RWPE2 (cell line): ENCODE results near the gene INPP5B.

Experiments
- ATAC-seq: fragments of 200-7000 bp; cut with Tn5 transposase; 3 replicates; pipeline ENCODE4 v1.9.1; 2021; ENCODE audit warnings: low read depth
- DNase-seq: peaks from one replicate; pipeline ENCODE4 v3.0.0-alpha.2; 2020; ENCODE audit warnings: low spot score
- H3K27ac ChIP-seq: fragments of 450-650 bp; 2 replicates; pipeline ENCODE4 v1.5.1; 2017; ENCODE audit warnings: mild to moderate bottlenecking; ENCODE audit not compliant: poor library complexity, severe bottlenecking
- H3K27me3 ChIP-seq: fragments of 250-450 bp; sonication (Bioruptor Pico); 2 replicates; pipeline ENCODE4 v1.5.1; 2021; ENCODE audit warnings: mild to moderate bottlenecking, moderate library complexity; ENCODE audit not compliant: insufficient read depth, poor library complexity, severe bottlenecking
- H3K36me3 ChIP-seq: fragments of 250-450 bp; sonication (Bioruptor Pico); 2 replicates; pipeline ENCODE4 v1.5.1; 2020; ENCODE audit warnings: low read depth, mild to moderate bottlenecking, moderate library complexity
- H3K4me1 ChIP-seq: fragments of 250-450 bp; sonication (Bioruptor Pico); 2 replicates; pipeline ENCODE4 v1.5.1; 2021; ENCODE audit warnings: mild to moderate bottlenecking, moderate library complexity; ENCODE audit not compliant: insufficient read depth, poor library complexity, severe bottlenecking
- H3K4me3 ChIP-seq: fragments of 250-450 bp; sonication (Bioruptor Pico); 2 replicates; pipeline ENCODE4 v1.5.1; 2021; ENCODE audit warnings: mild to moderate bottlenecking, moderate library complexity; ENCODE audit not compliant: severe bottlenecking
- H3K9me3 ChIP-seq: fragments of 250-450 bp; sonication (Bioruptor Pico); 2 replicates; pipeline ENCODE4 v1.5.1; 2021; ENCODE audit warnings: mild to moderate bottlenecking, moderate library complexity; ENCODE audit not compliant: severe bottlenecking
- CTCF ChIP-seq: fragments of 450-650 bp; IDR thresholded peaks from one replicate; pipeline ENCODE4 v1.5.1; 2017; ENCODE audit warnings: mild to moderate bottlenecking, moderate library complexity; ENCODE audit not compliant: poor library complexity, severe bottlenecking

The INPP5B gene

DNA sequence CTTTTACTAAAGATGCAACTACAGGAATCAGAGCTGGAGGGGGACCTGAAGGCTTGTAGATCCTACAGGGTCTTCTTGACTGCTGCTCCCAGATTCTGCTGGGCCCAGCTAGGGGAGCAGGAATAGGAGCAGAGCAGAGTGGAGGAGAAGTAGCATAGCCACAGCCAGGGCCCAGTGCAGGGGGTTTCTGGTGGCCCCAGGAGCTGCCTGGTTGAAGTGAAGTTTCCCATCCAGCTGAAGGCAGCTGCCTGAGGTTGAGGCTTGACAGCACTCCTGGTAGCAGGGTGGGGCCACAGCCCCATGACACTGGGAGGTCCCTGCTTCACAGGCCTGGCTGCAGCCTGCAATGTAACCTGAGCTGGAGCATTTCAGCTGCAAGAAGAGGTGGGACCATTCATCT lies 2.0 kb upstream of the INPP5B start:
- Histone ChIP-seq H3K9me3 (no peaks in the 10 kb centered on the region), H3K4me3 (no peak overlapping the region), H3K36me3 (no peaks in the 10 kb centered on the region), H3K4me1 (no peaks in the 10 kb centered on the region), H3K27me3 (no peaks in the 10 kb centered on the region), H3K27ac (no peak overlapping the region)
- ATAC-seq, result no peak
- DNase-seq, result no peak
- TF ChIP-seq CTCF, result no peak

DNA sequence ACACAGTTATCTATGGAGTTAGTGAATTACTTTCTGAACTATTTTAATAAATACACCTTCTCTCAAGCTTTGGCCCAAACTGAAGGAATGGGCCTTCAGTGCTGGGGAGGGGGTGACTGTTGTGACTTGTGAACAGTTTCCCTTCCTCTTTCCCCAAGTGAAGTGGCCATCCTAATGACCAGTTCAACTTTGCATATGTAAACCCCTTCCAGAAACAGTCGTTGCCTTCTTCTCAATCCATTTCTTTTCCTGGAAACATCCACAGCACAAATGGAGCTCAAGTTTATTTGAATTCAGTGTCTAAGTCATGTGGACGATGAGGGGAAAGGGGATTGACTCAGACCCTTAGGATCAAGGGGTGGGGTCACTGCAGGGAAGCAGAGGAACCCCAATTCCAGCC lies 1.3 kb upstream of the INPP5B start:
- no peaks in the 10 kb centered on the region for H3K9me3 ChIP-seq
- TF ChIP-seq CTCF, result no peak
- ATAC-seq (no peak), DNase-seq (no peak)
- H3K27ac ChIP-seq, result no peak overlapping the region
- no peaks in the 10 kb centered on the region for H3K27me3 ChIP-seq
- no peaks in the 10 kb centered on the region for H3K36me3 ChIP-seq
- H3K4me3 ChIP-seq, result no peak overlapping the region
- H3K4me1 ChIP-seq, result no peaks in the 10 kb centered on the region

- ATAC-seq (no peak), DNase-seq (no peak)
- Histone ChIP-seq H3K27ac (no peak overlapping the region), H3K27me3 (no peaks in the 10 kb centered on the region), H3K9me3 (no peaks in the 10 kb centered on the region), H3K36me3 (no peaks in the 10 kb centered on the region), H3K4me3 (no peak overlapping the region), H3K4me1 (no peaks in the 10 kb centered on the region)
- TF ChIP-seq CTCF, result no peak
These were observed 511 bp upstream of the INPP5B start for GRCh38 chr1:37947364-37947763.

DNA sequence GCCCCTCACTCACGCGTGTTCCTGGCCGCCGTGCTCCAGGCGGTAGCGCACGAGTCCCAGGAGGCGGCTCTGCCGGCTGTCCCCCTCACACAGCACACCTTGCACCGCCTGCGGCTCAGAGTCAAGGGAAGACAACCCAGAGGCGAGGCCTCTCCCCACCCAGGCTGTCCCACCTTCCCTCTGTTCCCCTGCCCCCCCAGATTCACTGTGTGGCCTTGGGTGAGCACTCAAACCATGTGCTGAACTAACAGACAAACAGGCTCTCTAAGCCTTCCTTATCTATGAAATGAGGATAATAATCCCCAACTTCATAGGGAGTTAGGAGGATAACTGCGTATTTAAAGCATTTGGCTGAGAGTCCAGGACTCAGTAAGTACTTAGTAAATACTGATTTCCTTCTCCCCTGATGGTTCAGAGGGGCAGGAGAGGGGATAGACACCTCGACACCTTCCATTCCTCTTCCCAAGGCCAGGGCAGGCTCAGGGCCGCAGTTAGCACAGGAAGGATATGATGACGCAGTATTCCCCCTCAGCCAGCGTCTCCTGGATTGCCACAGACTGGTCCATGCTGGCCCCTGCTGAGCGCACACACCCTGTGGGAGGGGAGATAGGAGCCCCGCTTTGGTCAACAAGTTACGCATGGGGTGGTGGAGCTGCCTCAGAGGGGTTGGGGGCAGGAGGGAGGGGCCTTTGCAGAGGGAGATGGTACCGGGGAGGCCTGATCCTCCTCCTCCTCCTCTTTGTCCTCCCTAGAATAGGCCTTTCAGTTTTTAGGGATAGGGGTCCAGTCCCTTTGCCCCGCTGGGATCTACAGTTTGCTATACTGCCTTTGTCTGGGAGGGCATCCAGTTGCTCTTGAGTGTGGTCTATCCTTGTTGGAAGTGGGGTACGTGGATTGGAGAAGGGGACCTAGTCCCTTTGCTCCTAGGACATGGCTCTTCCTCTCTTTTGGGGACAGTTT lies 830 bp downstream of the INPP5B start:
- H3K27me3 ChIP-seq, result no peaks in the 10 kb centered on the region
- H3K36me3 ChIP-seq, result no peaks in the 10 kb centered on the region
- TF ChIP-seq CTCF, result no peak
- DNase-seq (no peak), ATAC-seq (no peak)
- H3K4me3 ChIP-seq, result no peak overlapping the region
- no peak overlapping the region for H3K27ac ChIP-seq
- no peaks in the 10 kb centered on the region for H3K9me3 ChIP-seq
- no peaks in the 10 kb centered on the region for H3K4me1 ChIP-seq

- H3K9me3 ChIP-seq, result no peaks in the 10 kb centered on the region
- ATAC-seq, result no peak
These were observed 1.6 kb downstream of the INPP5B start for GRCh38 chr1:37945251-37945650.

More at GRCh38 chr1:37945251-37945650, 1.6 kb downstream of the INPP5B start:
- no peak overlapping the region for H3K4me3 ChIP-seq
- no peak overlapping the region for H3K27ac ChIP-seq
- no peaks in the 10 kb centered on the region for H3K27me3 ChIP-seq
- TF ChIP-seq CTCF, result no peak
- no peak for DNase-seq
- H3K4me1 ChIP-seq, result no peaks in the 10 kb centered on the region
- H3K36me3 ChIP-seq, result no peaks in the 10 kb centered on the region
